GM23248 (cell line): ENCODE data around the gene NHERF2. TPM values are rescaled to one million over a fixed set of nuclear protein-coding genes. Genes with fewer than 3 reads are reported as not detected.

Experiments
- DNase-seq: peaks from one replicate; pipeline ENCODE4 v3.0.0-alpha.2; 2015
- H2AFZ ChIP-seq: fragments of 200-600 bp; sonication (generic); 2 replicates; pipeline ENCODE4 v1.6.1; 2016; ENCODE audit warnings: antibody characterized with exemption
- H3F3A ChIP-seq: fragments of 200-600 bp; sonication (generic); 2 replicates; pipeline ENCODE4 v1.6.1; 2016; ENCODE audit warnings: mild to moderate bottlenecking, antibody characterized with exemption, mixed run types; ENCODE audit not compliant: insufficient read depth
- H3K27ac ChIP-seq: fragments of 200-600 bp; sonication (generic); 2 replicates; pipeline ENCODE4 v1.5.1; 2016; ENCODE audit warnings: mild to moderate bottlenecking
- H3K27me3 ChIP-seq: fragments of 200-600 bp; sonication (generic); replicated peaks from 2 replicates; pipeline ENCODE4 v1.6.1; 2016; ENCODE audit warnings: mild to moderate bottlenecking; ENCODE audit not compliant: insufficient read depth
- H3K36me3 ChIP-seq: fragments of 200-600 bp; sonication (generic); 2 replicates; pipeline ENCODE4 v1.6.1; 2016; ENCODE audit warnings: low read depth, mild to moderate bottlenecking
- H3K4me1 ChIP-seq: fragments of 200-600 bp; sonication (generic); 2 replicates; pipeline ENCODE4 v1.6.1; 2016; ENCODE audit warnings: mild to moderate bottlenecking; ENCODE audit not compliant: insufficient read depth
- H3K4me2 ChIP-seq: fragments of 200-600 bp; sonication (generic); one replicate; pipeline ENCODE4 v1.6.1; 2016; ENCODE audit warnings: mild to moderate bottlenecking; ENCODE audit not compliant: unreplicated experiment
- H3K4me3 ChIP-seq: fragments of 200-600 bp; sonication (generic); 2 replicates; pipeline ENCODE4 v1.5.1; 2016; ENCODE audit warnings: mild to moderate bottlenecking
- H3K79me2 ChIP-seq: fragments of 200-600 bp; sonication (generic); 2 replicates; pipeline ENCODE4 v1.6.1; 2016; ENCODE audit warnings: mild to moderate bottlenecking; ENCODE audit not compliant: insufficient read depth
- H3K9ac ChIP-seq: fragments of 200-600 bp; sonication (generic); 2 replicates; pipeline ENCODE4 v1.6.1; 2016; ENCODE audit warnings: mild to moderate bottlenecking
- H3K9me2 ChIP-seq: fragments of 200-600 bp; sonication (generic); 2 replicates; pipeline ENCODE4 v1.6.1; 2016; ENCODE audit warnings: mixed run types, mild to moderate bottlenecking, moderate library complexity; ENCODE audit not compliant: insufficient read depth
- H3K9me3 ChIP-seq: fragments of 200-600 bp; sonication (generic); one replicate; pipeline ENCODE4 v1.6.1; 2017; ENCODE audit warnings: low read depth
- H4K20me1 ChIP-seq: fragments of 200-600 bp; sonication (generic); 2 replicates; pipeline ENCODE4 v1.6.0; 2016; ENCODE audit not compliant: insufficient read depth
- EZH2 ChIP-seq: fragments of 200-600 bp; sonication (generic); IDR thresholded peaks from 2 replicates; pipeline ENCODE4 v1.6.1; 2018; ENCODE audit warnings: antibody characterized with exemption, mild to moderate bottlenecking; ENCODE audit not compliant: insufficient read depth, poor library complexity, severe bottlenecking
- EZH2phosphoT487 ChIP-seq: fragments of 200-600 bp; sonication (generic); IDR thresholded peaks from 2 replicates; pipeline ENCODE4 v1.6.1; 2018; ENCODE audit warnings: antibody characterized with exemption, moderate library complexity, mild to moderate bottlenecking, low read depth; ENCODE audit not compliant: insufficient read depth
- WGBS, 2 experiments: methylation state at CpG; one replicate each; pipeline ENCODE4 v1.1.6; 2015 to 2017; ENCODE audit warnings: low lambda C conversion rate in 2 of 2, low coverage in 1 of 2; ENCODE audit errors: missing lambda C conversion rate in 2 of 2; 5-methylcytosine and 5-hydroxymethylcytosine counted together
- in situ Hi-C: fragments of 300-500 bp; cut with MboI; formaldehyde crosslinking; loops from 2 replicates; pipeline ENCODE4 v1.15.0; 2020
- polyA plus RNA-seq: library from polyadenylated mRNA; unstranded; fragments of >200 nt; fragmentation: Nextera tagmentation; extraction: Ambion mirVana; gene quantifications from 2 replicates; pipeline ENCODE4 v1.2.1, GENCODE V29; 2016
- total RNA-seq: library from RNA; depleted of rRNA; stranded (reverse); fragments of >200 nt; shearing (Covaris generic); gene quantifications from 2 replicates; pipeline ENCODE4 v1.2.3, GENCODE V29; 2014

Gene NHERF2
- total and polyA plus RNA-seq, 2 experiments from 2014 or later: 27.3 to 29.0 TPM

DNA sequence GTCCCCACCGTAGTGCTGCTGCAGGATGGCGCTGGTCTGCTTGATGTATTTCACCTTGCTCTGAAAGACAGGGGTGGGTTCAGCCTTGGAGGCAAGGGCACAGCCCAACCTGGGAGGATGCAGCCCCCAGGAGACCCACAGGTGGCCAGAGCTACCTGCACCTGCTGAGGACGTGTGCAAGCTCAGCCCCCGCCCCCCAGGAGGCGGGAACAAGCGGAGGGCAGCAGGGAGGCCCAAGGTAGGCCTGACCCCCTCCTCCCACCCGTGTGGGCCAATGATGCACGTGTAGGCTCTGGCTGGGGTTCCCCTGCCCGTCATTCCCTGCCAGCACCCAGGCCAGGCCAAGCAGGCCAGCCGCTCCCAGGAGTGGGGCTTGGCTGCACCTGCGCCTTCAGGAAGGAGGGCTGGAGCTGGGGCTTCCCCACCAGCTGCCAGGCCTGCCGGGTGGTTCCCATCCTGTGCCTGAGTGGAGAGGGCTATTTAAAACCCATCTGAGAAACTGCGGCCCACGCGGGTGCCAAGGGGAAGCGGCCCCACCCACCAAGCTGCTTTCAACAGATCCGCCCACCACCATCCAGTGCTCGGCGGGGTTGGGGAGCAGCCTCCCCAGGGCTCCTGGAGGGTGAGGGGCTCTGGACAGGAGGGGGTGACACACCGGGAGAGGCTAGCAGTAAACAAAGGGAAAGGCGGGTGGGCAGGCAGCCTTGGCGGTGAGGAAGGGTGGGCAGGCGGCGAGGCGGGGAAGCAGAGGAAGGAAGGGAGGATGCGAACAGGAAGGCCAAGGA is 17.2 kb downstream of the NHERF2 start:
- Histone ChIP-seq H3K4me1 (peaks cover 7% of the 10 kb centered on the region), H3K27me3 (no peaks in the 10 kb centered on the region), H3K27ac (no peak overlapping the region), H3K9me3 (no peaks in the 10 kb centered on the region), H3K9ac (no peak overlapping the region), H3K36me3 (no peaks in the 10 kb centered on the region), H3F3A (no peaks in the 10 kb centered on the region), H4K20me1 (no peaks in the 10 kb centered on the region), H3K9me2 (no peaks in the 10 kb centered on the region), H2AFZ (no peak overlapping the region), H3K4me3 (no peak overlapping the region), H3K4me2 (no peak overlapping the region), H3K79me2 (peaks cover 11% of the 10 kb centered on the region)
- in situ Hi-C loops: no loop called here
- TF ChIP-seq EZH2 (no peak), EZH2phosphoT487 (no peak)
- WGBS, 2 experiments: 80% methylated on average over 23 to 26 of the region's 26 CpGs
- DNase-seq: no peak

- peaks cover 3% of the 10 kb centered on the region; the same call in 1 of the 2 replicates for H3K4me1 ChIP-seq
- no peak overlapping the region for H3K27ac ChIP-seq
- no peak overlapping the region for H3K9ac ChIP-seq
- in situ Hi-C loops: no loop called here
- H3K9me3 ChIP-seq: no peaks in the 10 kb centered on the region
- peaks cover 18% of the 10 kb centered on the region for H3K79me2 ChIP-seq
- no peak overlapping the region for H3K4me2 ChIP-seq
- no peaks in the 10 kb centered on the region for H3F3A ChIP-seq
- TF ChIP-seq EZH2: no peak
- TF ChIP-seq EZH2phosphoT487: no peak
- no peaks in the 10 kb centered on the region for H3K9me2 ChIP-seq
- no peak for DNase-seq
- H3K27me3 ChIP-seq: no peaks in the 10 kb centered on the region
- H2AFZ ChIP-seq: no peak overlapping the region
- 95 to 99% methylated on average over 16 to 22 of the region's 22 CpGs for WGBS, 2 experiments
- H3K36me3 ChIP-seq: no peaks in the 10 kb centered on the region
- H3K4me3 ChIP-seq: no peak overlapping the region
- H4K20me1 ChIP-seq: no peaks in the 10 kb centered on the region
Measured at GRCh38 chr16:2044541-2044940, 17.8 kb downstream of the NHERF2 start.

DNA sequence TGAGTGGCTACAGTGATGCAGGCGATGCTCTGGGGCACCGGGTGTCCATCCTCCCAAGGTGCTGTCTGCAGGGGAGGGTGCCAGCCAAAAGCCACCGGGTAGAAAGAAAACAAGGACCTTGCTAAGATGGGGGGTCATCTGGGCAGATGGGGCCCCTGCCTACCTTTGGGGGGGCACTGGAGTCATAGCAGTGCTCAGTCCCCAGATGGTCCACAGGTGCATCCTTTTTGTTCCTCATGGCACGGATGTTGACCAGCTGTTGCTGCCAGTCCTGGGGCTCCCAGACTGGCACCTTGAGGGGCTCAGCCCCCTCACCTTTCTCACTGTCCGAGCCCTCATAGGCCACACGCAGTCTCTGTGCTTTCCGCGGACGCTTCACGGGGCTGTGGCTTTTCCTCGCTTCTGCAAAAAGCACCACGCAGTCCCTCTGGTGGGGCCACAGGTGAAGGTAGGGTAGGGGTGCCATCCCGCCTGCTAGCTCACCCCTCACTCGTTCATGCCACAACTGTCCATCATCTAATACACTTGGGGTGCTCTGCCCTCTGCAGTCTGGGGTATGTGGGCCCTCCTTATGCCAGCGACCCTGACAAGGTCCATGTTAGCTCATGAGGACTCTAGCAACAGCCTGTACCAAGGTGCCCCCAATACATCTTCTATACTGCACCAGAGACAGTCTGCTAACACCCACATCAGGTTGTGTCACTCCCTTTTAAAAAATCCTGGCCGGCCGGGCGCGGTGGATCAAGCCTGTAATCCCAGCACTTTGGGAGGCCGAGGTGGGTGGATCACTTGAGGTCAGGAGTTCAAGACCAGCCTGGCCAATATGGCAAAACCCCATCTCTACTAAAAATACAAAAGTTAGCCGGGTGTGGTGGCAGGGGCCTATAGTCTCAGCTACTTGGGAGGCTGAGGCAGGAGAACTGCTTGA is 19.5 kb downstream of the NHERF2 start:
- Histone ChIP-seq H3K4me2 (peak overlapping the region; percentile 86), H3K9me3 (no peaks in the 10 kb centered on the region), H3K4me1 (no peaks in the 10 kb centered on the region), H3K9ac (no peak overlapping the region), H3K4me3 (peak overlapping the region; percentile 83; the same call in 1 of the 2 replicates), H2AFZ (peak overlapping the region; percentile 85; the same call in 1 of the 2 replicates), H4K20me1 (no peaks in the 10 kb centered on the region), H3K27me3 (no peaks in the 10 kb centered on the region), H3F3A (no peaks in the 10 kb centered on the region), H3K79me2 (peaks cover 29% of the 10 kb centered on the region), H3K36me3 (no peaks in the 10 kb centered on the region), H3K27ac (no peak overlapping the region), H3K9me2 (no peaks in the 10 kb centered on the region)
- WGBS, 2 experiments: 88 to 89% methylated on average over 20 to 21 of the region's 21 CpGs
- in situ Hi-C loops: no loop called here
- no peak for TF ChIP-seq EZH2
- TF ChIP-seq EZH2phosphoT487: no peak
- DNase-seq: no peak

GRCh38 chr16:2046893-2047329 is 20.2 kb downstream of the NHERF2 start:
- TF ChIP-seq EZH2: no peak
- no peaks in the 10 kb centered on the region for H3K27me3 ChIP-seq
- no peaks in the 10 kb centered on the region for H3K36me3 ChIP-seq
- H3K4me1 ChIP-seq: no peaks in the 10 kb centered on the region
- in situ Hi-C loops: no loop called here
- no peak for DNase-seq
- H3F3A ChIP-seq: no peaks in the 10 kb centered on the region
- H3K9ac ChIP-seq: peak overlapping the region; percentile 72
- H3K27ac ChIP-seq: no peak overlapping the region
- peak overlapping the region; percentile 83 for H3K4me3 ChIP-seq
- H3K4me2 ChIP-seq: peak overlapping the region; percentile 86
- H3K9me3 ChIP-seq: no peaks in the 10 kb centered on the region
- WGBS, 2 experiments: 37 to 39% methylated on average over 8 of the region's 8 CpGs
- H3K79me2 ChIP-seq: peaks cover 29% of the 10 kb centered on the region
- peak overlapping the region; percentile 85 for H2AFZ ChIP-seq
- no peaks in the 10 kb centered on the region for H4K20me1 ChIP-seq
- H3K9me2 ChIP-seq: no peaks in the 10 kb centered on the region
